Naive thymus-derived CD8-positive, alpha-beta T cell (primary cell): ENCODE measurements around the gene UNC93B1. TPM values are rescaled to one million over a fixed set of nuclear protein-coding genes. Genes with fewer than 3 reads are reported as not detected.
A peak's percentile ranks its signal among the peaks of the same experiment; 100 is the strongest.
"Not testable (repeated sequence)": the region's sequence is repeated elsewhere in the genome, so short reads cannot be mapped to it uniquely, and the experiment has no call there.

Experiments used
- ATAC-seq, 2 donors: fragments of 150-1000 bp; cut with Tn5 transposase in 1 of 2; sonication (Bioruptor Pico), chemical (Tn5 transposase) in 1 of 2; 1 replicate in 1 of 2; 2 replicates in 1 of 2; pipeline ENCODE4 v1.10.0; 2021; ENCODE audit warnings: mild to moderate bottlenecking in 2 of 2, moderate library complexity in 2 of 2
- POLR2A ChIA-PET: fragments of 350-600 bp; sonication (Branson Sonifier 250); formaldehyde crosslinking; loops from one replicate; lab custom pipeline; 2021; ENCODE audit warnings: antibody characterized with exemption; lab: Charles Lee
- DNase-seq, 10 donors: peaks; one replicate each; pipeline versions ENCODE4 v3.0.0 to v3.0.0-alpha.2; 2020 to 2022
- H3K27ac Mint-ChIP-seq, 10 donors: one replicate each; pipeline ENCODE4 v1.8.0; 2020 to 2022; ENCODE audit warnings: mild to moderate bottlenecking in 10 of 10, mixed read lengths in 10 of 10, moderate library complexity in 4 of 10, inconsistent platforms in 1 of 10
- H3K27me3 Mint-ChIP-seq, 5 donors: one replicate each; pipeline ENCODE4 v1.8.0; 2021 to 2022; ENCODE audit warnings: mixed read lengths in 5 of 5
- H3K36me3 Mint-ChIP-seq, 3 donors: one replicate each; pipeline ENCODE4 v1.8.0; 2020 to 2022; ENCODE audit warnings: mixed read lengths in 3 of 3, mild to moderate bottlenecking in 2 of 3, inconsistent platforms in 1 of 3
- H3K4me1 Mint-ChIP-seq, 4 donors: one replicate each; pipeline ENCODE4 v1.8.0; 2021 to 2022; ENCODE audit warnings: mixed read lengths in 4 of 4
- H3K4me3 Mint-ChIP-seq, 10 donors: one replicate each; pipeline ENCODE4 v1.8.0; 2020 to 2022; ENCODE audit warnings: mild to moderate bottlenecking in 10 of 10, mixed read lengths in 10 of 10, moderate library complexity in 6 of 10, inconsistent platforms in 1 of 10
- H3K9me3 Mint-ChIP-seq, 9 donors: one replicate each; pipeline ENCODE4 v1.8.0; 2020 to 2022; ENCODE audit warnings: mixed read lengths in 9 of 9, mild to moderate bottlenecking in 3 of 9, inconsistent platforms in 1 of 9, moderate library complexity in 1 of 9
- polyA plus RNA-seq, 3 donors: library from polyadenylated mRNA; unstranded; fragments of 300-500 nt; fragmentation: Illumina TruSeq; gene quantifications; one replicate each; pipeline ENCODE4 v1.2.3, GENCODE V29; 2021
- total RNA-seq, 8 experiments: library from RNA in 2 of 8; stranded (reverse) in 2 of 8; gene quantifications; one replicate each; pipeline ENCODE4 v1.2.3 and lab custom pipeline; 2021 to 2026

UNC93B1 gene
- total and polyA plus RNA-seq, 5 experiments from 2014 or later = 8.9 to 17.4 (median 11.0) TPM

DNA sequence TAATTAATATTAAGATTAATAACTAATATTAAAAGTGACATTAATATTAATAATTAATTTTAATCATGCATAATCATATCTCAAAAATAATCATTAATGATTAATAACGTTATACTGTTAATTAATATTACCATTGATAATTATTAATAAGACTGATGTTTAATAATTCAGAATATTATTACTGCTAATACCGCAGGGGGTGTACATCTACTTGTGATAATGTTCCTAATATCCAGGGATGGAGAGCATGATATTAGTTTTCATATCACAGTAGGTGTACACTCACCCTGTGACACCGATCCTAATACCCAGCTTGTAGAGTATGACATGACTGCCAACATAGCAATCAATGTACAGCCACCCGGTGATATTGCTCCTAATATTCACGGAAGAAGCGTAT is 18.6 kb downstream of the UNC93B1 start:
- H3K36me3 Mint-ChIP-seq, H3K9me3 Mint-ChIP-seq, H3K4me3 Mint-ChIP-seq, H3K27ac Mint-ChIP-seq, ATAC-seq, H3K4me1 Mint-ChIP-seq, DNase-seq, POLR2A ChIA-PET: not testable (repeated sequence)
- H3K27me3 Mint-ChIP-seq = peaks cover 3 to 11% (median 10%) of the 10 kb centered on the region in 5 donors

DNA sequence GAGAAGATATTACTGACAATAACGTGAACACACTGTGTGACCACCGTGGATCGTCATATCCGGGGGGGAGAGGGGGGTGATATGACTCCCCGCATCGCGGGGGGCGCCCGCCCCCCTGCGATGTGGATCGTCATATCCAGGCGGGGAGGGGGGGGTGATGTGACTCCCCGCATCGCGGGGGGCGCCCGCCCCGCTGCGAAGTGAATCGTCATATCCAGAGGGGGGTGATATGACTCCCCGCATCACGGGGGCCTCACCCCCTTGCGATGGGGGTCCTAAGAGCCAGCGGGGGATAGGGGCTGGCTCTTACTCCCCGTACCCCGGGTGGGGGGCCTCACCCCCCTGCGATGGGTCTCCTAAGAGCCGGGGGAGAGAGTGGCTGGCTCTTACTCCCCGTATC is 19.9 kb downstream of the UNC93B1 start:
- DNase-seq (no peak), ATAC-seq (no peak)
- POLR2A ChIA-PET = no interaction called here
- H3K36me3 Mint-ChIP-seq = no peaks in the 10 kb centered on the region
- H3K9me3 Mint-ChIP-seq = no peaks in the 10 kb centered on the region
- no peak overlapping the region for H3K27ac Mint-ChIP-seq
- H3K4me1 Mint-ChIP-seq = peaks cover 0 to 3% (median 0%) of the 10 kb centered on the region in 4 donors
- H3K4me3 Mint-ChIP-seq = no peak overlapping the region
- peaks cover 3 to 23% (median 9%) of the 10 kb centered on the region in 5 donors for H3K27me3 Mint-ChIP-seq

DNA sequence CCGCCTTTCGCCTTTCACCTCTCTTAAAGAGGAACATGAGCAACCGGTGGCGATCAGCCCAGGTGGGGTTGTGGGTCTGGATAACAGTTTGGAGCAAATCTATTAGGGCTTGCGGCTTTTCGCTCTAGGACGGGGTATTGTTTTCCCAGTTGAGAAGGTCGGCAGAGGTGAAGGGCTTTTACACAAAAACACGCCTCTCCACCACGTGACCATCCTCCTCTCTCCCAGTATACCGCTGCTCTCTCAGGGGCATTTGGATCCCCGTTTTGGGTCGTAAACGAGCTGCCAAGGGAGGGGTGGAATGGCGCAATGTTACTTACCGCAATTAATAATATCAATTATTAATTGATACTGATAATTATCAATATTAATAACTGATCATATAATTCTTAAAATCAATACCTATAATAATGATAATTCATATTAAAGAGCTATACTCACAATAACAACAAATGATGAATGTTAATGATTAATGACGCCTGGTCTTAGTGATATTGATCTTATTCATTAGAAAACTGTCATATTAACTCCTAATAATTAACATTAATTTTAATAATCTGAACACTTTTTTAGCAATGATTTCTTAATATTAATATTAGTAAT is 21.5 kb downstream of the UNC93B1 start:
- H3K9me3 Mint-ChIP-seq, ATAC-seq, H3K4me3 Mint-ChIP-seq, H3K4me1 Mint-ChIP-seq, DNase-seq, H3K27ac Mint-ChIP-seq, H3K36me3 Mint-ChIP-seq, POLR2A ChIA-PET: not testable (repeated sequence)
- peaks cover 3 to 30% (median 16%) of the 10 kb centered on the region in 5 donors for H3K27me3 Mint-ChIP-seq

DNA sequence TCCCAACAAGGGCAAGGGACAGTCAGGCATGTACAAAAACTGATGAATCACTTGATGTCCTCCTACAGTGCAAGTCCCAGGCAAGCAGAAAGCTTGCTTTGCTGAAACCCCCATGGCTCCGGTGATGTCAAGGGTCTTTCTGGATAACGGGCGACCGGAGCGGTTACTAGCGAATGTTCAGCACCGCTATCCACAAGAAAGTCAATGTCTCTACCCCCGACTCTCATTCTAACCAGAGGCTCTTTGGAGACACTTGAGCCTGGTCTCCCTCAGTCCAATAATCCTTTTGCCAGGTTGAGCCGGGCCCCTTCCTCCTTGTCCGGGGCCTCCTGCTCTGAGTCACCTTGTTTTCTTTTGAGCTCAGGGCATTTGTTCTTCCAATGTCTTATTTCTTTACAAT is 22.7 kb downstream of the UNC93B1 start:
- H3K4me1 Mint-ChIP-seq, H3K27ac Mint-ChIP-seq, H3K36me3 Mint-ChIP-seq, H3K9me3 Mint-ChIP-seq, ATAC-seq, POLR2A ChIA-PET, H3K4me3 Mint-ChIP-seq, DNase-seq: not testable (repeated sequence)
- peaks cover 5 to 39% (median 20%) of the 10 kb centered on the region in 5 donors for H3K27me3 Mint-ChIP-seq

DNA sequence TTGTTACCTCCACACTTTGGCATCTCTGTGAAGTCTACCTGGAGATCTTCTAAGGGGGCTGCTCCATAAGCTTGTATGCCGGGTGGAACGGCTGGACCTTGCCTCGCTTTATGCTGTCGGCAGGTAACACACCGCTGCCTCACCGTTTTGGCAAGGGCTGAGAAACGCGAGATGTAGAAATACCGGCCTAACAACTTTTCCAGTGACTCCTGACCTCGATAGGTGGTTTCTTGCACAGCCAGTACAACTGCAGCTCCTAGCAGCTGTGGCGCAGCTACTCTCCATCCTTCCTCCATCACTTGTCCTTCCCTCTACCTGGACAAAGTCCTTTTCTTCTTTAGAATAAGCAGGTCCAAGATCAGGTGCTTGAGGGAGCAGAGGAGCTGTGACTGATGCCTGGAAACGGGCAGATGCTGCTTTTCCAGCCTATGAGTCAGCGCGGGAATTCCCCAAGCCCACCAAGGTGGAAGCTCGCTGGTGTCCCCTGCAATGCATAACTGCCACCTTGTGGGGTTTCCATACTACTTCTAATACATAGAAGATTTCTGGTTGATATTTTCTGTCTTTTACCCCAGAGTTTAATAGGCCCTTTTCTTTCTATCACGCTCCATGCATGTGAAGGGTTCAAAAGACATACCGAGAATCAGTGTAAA is 25.0 kb downstream of the UNC93B1 start:
- H3K36me3 Mint-ChIP-seq, DNase-seq, ATAC-seq, POLR2A ChIA-PET, H3K4me1 Mint-ChIP-seq, H3K27ac Mint-ChIP-seq, H3K4me3 Mint-ChIP-seq, H3K9me3 Mint-ChIP-seq: not testable (repeated sequence)
- peaks cover 9 to 48% (median 19%) of the 10 kb centered on the region in 5 donors for H3K27me3 Mint-ChIP-seq

DNA sequence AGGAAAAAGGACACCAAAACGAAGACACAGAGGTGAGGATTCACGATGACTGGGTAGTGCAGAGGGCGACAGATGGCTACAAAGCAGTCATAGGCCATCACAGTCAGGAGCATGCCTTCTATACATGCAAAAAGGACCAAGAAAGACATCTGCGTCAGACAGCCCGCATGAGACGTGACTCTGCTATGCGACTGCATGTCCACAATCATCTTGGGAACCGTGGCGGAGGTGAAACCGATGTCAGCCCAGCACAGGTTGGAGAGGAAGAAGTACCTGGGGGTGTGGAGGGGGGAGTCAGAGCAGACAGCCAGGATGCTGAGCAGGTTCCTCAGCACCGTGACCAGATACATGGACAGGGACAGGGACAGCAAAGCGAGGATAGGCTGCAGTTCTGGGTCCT is 29.2 kb downstream of the UNC93B1 start:
- ATAC-seq = not testable (repeated sequence)
- H3K27me3 Mint-ChIP-seq = peaks cover 6 to 43% (median 20%) of the 10 kb centered on the region in 5 donors

DNA sequence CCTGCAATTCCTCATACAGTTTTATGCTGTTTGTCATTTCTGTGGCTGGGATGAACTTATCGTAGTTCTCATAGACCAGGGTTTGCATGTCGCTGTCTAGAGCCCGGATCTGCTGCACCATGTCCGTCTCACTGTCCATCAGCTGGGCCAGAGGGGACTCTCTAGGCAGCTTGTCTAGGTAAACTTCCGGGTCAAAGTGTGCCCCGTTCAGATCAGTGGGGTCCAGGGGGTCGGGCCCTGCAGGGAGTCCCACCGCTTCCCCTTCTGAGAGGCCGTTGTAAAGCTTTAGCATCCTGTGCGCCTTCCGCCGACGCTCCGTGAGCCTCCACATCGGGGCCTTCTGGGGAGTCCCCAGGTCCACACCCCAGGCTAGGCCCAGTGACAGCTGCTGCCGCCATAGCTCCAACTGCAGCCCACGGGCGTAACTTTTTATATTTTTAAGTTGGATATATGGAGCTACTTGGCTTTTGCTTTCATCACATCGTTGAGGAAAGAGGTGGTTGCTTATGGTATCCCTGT is 38.0 kb downstream of the UNC93B1 start:
- not testable (repeated sequence) for H3K27ac Mint-ChIP-seq, ATAC-seq

More for the DNA sequence above, 29.2 kb downstream of the UNC93B1 start:
- DNase-seq, H3K36me3 Mint-ChIP-seq, H3K9me3 Mint-ChIP-seq, H3K27ac Mint-ChIP-seq, POLR2A ChIA-PET, H3K4me3 Mint-ChIP-seq, H3K4me1 Mint-ChIP-seq: not testable (repeated sequence)

DNA sequence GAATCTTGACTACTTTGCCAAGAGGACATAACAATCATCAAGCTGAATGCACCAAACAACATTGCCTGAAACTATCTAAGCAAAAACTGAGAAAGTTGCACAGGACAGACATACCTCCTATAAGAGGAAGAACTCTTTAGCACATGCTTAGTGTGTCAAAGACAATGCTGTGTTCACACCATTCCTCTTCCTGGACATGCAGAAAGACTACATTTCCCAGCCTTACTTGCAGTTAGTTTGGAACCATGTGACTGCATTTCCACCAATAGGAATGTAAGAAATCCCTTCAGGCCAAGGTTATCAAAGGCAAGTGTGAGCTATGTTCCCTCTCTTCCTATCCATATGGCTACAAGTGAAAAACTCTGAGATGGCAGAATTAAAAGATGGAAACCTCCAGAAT is 39.2 kb downstream of the UNC93B1 start:
- H3K36me3 Mint-ChIP-seq, H3K27ac Mint-ChIP-seq, H3K4me1 Mint-ChIP-seq, H3K9me3 Mint-ChIP-seq, POLR2A ChIA-PET, H3K4me3 Mint-ChIP-seq, DNase-seq, ATAC-seq: not testable (repeated sequence)
- H3K27me3 Mint-ChIP-seq = peaks cover 0 to 16% (median 6%) of the 10 kb centered on the region in 5 donors

More for the DNA sequence above, 38.0 kb downstream of the UNC93B1 start:
- H3K4me1 Mint-ChIP-seq, DNase-seq, POLR2A ChIA-PET, H3K9me3 Mint-ChIP-seq, H3K4me3 Mint-ChIP-seq, H3K36me3 Mint-ChIP-seq: not testable (repeated sequence)
- H3K27me3 Mint-ChIP-seq = peaks cover 0 to 12% (median 6%) of the 10 kb centered on the region in 5 donors

DNA sequence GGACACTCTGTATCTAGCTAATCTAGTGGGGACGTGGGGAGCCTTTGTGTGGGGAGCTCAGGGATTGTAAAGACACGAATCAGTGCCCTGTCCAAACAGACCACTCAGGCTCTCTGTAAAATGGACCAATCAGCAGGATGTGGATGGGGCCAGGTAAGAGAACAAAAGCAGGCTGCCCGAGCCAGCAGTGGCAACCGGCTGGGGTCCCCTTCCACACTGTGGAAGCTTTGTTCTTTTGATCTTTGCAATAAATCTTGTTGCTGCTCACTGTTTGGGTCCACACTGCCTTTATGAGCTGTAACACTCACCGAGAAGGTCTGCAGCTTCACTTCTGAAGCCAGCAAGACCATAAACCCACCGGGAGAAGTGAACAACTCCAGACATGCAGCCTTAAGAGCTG is 40.0 kb downstream of the UNC93B1 start:
- H3K4me3 Mint-ChIP-seq, ATAC-seq, DNase-seq, H3K36me3 Mint-ChIP-seq, H3K27ac Mint-ChIP-seq, H3K9me3 Mint-ChIP-seq, POLR2A ChIA-PET, H3K4me1 Mint-ChIP-seq: not testable (repeated sequence)
- H3K27me3 Mint-ChIP-seq = peaks cover 2 to 22% (median 9%) of the 10 kb centered on the region in 5 donors

DNA sequence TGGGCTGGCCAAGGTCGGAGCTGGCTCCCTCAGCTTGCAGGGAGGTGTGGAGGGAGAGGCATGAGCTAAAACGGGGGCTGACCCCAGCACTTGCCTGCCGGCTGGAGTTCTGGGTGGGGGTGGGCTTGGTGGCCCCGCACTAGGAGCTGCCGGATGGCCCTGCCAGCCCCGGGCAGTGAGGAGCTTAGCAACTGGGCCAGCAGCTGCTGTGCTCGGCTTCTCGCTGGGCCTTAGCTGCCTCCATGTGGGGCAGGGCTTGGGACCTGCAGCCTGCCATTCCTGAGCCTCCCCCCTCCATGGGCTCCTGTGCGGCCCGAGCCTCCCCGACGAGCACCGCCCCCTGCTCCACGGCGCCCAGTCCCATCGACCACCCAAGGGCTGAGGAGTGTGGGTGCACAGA is 40.7 kb downstream of the UNC93B1 start:
- ATAC-seq, DNase-seq, H3K9me3 Mint-ChIP-seq, H3K4me3 Mint-ChIP-seq, POLR2A ChIA-PET, H3K27ac Mint-ChIP-seq, H3K4me1 Mint-ChIP-seq, H3K36me3 Mint-ChIP-seq: not testable (repeated sequence)
- H3K27me3 Mint-ChIP-seq = peaks cover 4 to 22% (median 9%) of the 10 kb centered on the region in 5 donors

DNA sequence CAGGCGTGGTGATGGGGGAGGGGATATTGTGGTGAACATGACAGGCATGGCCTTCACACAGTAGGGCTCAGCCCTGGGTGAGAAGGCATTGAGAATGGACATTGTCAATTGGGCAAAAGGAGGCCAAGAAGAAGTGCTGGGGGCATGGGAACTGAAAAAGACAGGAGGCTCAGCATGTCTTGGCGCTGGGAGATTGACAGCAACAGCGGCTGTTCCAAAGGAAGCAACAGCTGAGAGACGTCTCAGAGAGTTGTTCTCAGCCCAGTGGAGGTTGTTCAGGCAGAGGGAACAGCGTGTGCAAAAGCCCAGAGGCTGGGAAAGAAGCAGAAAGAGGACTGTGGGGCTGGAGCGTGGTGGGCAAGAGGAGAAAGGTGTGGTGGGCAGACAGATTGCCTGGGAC is 47.7 kb downstream of the UNC93B1 start:
- POLR2A ChIA-PET, H3K36me3 Mint-ChIP-seq, ATAC-seq, H3K9me3 Mint-ChIP-seq, DNase-seq: not testable (repeated sequence)
- Mint-ChIP-seq H3K4me1 (peaks cover 5 to 17% (median 7%) of the 10 kb centered on the region in 4 donors), H3K27ac (peak overlapping the region in 2 of 10 donors; percentile 6 to 81), H3K27me3 (peaks cover 13 to 38% (median 25%) of the 10 kb centered on the region in 5 donors), H3K4me3 (peak overlapping the region; percentile 45 to 90 (median 71))

DNA sequence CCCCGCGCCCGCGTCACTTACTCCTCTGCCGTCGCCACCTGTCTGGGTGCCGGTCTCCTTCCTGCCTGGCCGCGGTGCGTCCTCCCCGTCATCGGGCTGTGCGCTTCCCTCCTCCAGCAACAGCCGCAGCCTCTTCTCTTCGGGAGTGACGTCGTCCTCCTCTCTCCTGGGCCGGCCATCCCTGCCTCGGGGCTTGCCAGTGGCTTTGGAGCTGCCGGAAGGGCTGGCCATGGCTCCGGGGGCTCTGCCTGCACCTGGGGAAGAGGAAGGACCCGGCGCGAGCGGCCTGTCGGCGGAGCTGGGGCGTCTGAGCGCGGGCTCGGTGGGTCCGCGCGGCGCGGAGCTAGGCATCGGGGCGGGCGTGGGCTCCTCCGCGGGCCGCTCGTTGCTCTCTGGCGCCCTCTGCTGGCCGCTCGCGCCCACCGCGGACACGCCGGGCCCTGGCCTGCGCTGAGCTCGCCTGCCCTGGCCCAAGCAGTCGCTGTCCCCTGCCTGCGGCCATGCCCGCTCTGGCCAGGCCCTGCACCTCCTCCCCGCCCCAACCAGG is 48.4 kb downstream of the UNC93B1 start:
- DNase-seq (peak; percentile 47 to 88 (median 80)), ATAC-seq (peak; percentile 79 to 89)
- peaks cover 5 to 17% (median 7%) of the 10 kb centered on the region in 4 donors for H3K4me1 Mint-ChIP-seq
- H3K27ac Mint-ChIP-seq = peak overlapping the region in 6 of 10 donors; percentile 40 to 84 (median 76)
- POLR2A ChIA-PET, H3K9me3 Mint-ChIP-seq, H3K36me3 Mint-ChIP-seq: not testable (repeated sequence)
- H3K27me3 Mint-ChIP-seq = peaks cover 11 to 32% (median 23%) of the 10 kb centered on the region in 5 donors
- peak overlapping the region; percentile 79 to 92 (median 84) for H3K4me3 Mint-ChIP-seq

DNA sequence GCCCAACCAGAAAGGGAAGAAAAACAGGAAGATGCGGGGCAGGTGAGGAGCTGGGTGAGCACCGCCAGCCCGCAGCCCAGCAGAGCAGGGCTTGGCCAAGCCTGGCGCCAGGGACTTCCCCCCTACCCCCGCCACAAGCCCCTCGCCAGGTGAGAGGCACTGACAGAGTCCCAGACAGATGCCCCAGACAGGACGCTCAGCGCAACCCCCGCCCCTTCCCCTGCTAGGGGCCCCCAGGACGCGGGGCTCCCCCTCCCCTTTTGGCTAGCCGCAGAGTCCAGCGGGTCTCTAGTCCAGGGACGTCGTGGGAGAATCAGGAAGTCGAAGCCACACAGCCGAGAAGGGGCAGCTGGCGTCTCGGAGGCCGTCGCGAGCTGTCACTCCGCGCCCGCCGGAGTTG is 48.9 kb downstream of the UNC93B1 start:
- H3K27me3 Mint-ChIP-seq = peaks cover 11 to 35% (median 25%) of the 10 kb centered on the region in 5 donors
- POLR2A ChIA-PET, H3K36me3 Mint-ChIP-seq, H3K9me3 Mint-ChIP-seq, ATAC-seq: not testable (repeated sequence)
- H3K4me1 Mint-ChIP-seq = peaks cover 5 to 17% (median 8%) of the 10 kb centered on the region in 4 donors
- peak overlapping the region in 6 of 10 donors; percentile 36 to 81 (median 68) for H3K27ac Mint-ChIP-seq
- H3K4me3 Mint-ChIP-seq = peak overlapping the region; percentile 78 to 90 (median 81)
- DNase-seq = peak in 1 of 10 donors; percentile 1
